HG02588 (cell line): ENCODE results near the gene SLC26A6.

Experiments used
- ATAC-seq: cut with Tn5 transposase; IDR thresholded peaks from one replicate; pipeline ENCODE4 v1.9.1; 2021; ENCODE audit warnings: mild to moderate bottlenecking, moderate library complexity; ENCODE audit not compliant: unreplicated experiment

The SLC26A6 gene

GRCh38 chr3:48581621-48582481, 53.4 kb downstream of the SLC26A6 start:
- ATAC-seq: no peak

- ATAC-seq: no peak
Measured at GRCh38 chr3:48576647-48577046, 58.6 kb downstream of the SLC26A6 start.
